ENCODE results near the gene ADGB. TPM values are rescaled to one million over a fixed set of nuclear protein-coding genes. Genes with fewer than 3 reads are reported as not detected.

ADGB gene
- polyA plus RNA-seq, 1 donor, result not detected

DNA sequence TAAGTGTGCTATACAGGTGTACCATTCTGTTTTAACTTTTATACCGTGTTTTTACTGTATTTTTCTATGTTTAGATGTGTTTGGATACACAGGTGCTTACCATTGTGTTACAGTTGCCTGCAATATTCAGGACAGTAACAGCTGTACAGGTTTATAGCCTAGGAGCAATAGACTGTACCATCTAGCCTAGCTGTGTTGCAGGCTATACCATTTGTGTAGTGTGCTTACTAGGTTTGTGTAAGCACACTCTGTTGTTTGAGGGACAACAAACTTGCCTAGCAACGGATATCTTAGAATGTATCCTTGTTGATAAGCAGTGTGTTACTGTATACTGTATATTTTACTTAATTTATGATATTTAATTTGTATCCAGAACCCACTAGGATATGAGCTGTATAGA, 35.2 kb downstream of the ADGB start:
- DNase-seq (ENCODE audit: low read depth), result no peak

GRCh38 chr6:146635165-146635564, 36.4 kb downstream of the ADGB start:
- DNase-seq (ENCODE audit: low read depth), result no peak

GRCh38 chr6:146636481-146636880, 37.7 kb downstream of the ADGB start:
- no peak for DNase-seq (ENCODE audit: low read depth)

DNA sequence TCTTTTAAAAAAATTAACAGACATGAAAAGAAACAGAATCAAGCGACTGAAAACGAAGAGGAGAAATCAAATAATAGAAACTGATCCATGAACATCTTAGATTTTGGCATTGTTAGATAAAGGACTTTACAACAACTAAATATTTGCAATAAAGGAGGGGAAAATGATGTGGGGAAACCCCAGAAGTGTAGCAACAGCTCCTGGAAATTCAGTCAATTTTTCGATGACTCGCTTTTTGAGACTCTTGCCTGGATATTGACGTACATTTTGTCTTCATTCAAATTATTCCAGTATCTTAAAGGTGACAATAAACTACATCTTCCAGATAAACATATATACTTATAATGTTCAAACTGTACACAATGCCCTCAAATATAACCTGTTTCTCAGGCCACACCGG, 44.1 kb downstream of the ADGB start:
- no peak for DNase-seq (ENCODE audit: low read depth)

- DNase-seq (ENCODE audit: low read depth), result no peak
Measured at GRCh38 chr6:146650799-146651481, 52.2 kb downstream of the ADGB start.

DNA sequence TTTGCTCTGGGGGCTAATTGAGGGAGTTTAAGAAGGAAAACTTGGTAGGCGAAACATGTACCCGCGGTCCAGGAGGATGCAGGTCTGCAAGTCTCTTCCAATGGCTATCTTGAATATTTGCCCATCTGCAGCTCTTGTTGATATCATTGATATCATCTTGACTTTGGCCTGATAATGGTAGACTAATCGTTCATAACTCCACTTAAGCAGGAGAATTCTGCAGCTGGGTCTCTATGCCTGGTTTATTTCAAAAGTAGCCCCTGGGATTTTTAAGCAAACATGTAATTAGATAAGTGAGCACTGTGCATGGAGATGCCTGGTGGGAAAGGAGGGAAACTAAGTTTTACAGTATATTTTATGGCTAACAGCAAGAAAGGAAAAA, 52.7 kb downstream of the ADGB start:
- no peak for DNase-seq (ENCODE audit: low read depth)

GRCh38 chr6:146657432-146657831, 58.7 kb downstream of the ADGB start:
- DNase-seq (ENCODE audit: low read depth), result no peak

- DNase-seq (ENCODE audit: low read depth), result no peak
Measured at GRCh38 chr6:146664871-146665360, 66.1 kb downstream of the ADGB start.

GRCh38 chr6:146666909-146667308, 68.1 kb downstream of the ADGB start:
- no peak for DNase-seq (ENCODE audit: low read depth)

- no peak for DNase-seq (ENCODE audit: low read depth)
Measured at GRCh38 chr6:146670161-146670560, 71.4 kb downstream of the ADGB start.

- no peak for DNase-seq (ENCODE audit: low read depth)
Measured at GRCh38 chr6:146673069-146673468, 74.3 kb downstream of the ADGB start.

DNA sequence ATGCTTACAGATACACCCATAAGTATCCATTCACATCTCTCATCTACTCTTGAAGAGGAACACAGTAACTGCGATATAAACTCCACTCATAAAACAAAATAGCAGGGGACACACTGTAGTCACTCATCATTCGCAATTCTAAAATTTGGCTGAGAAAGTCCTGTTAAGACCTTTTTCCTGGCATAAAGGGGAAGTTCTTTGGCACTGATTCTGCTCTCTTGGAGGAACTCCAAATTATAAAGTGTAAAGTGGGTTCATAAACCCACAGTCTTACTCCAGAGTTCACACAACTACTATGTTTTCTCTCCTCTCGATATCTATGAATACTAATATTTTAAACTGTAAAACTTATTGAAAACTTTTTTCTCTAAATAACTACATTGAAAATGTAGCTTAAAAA, 80.6 kb downstream of the ADGB start:
- DNase-seq (ENCODE audit: low read depth), result no peak

DNA sequence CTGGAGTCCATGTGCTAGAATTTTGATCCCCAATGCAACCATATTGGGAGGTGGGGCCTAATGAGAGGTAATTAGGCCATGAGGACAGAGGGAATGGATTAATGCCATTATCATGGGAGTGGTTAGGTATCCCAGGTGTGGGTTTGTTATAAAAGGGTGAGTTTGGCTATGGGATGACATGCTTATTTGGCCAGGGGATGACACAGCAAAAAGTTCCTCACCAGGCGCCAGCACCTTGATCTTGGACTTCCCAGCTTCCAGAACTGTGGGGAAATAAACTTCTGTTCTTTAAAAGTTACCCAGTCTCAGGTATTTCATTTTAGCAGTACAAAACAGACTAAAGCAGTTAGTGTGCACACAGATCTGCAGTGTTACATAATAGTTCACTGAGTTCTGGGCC, 84.1 kb downstream of the ADGB start:
- no peak for DNase-seq (ENCODE audit: low read depth)

GRCh38 chr6:146689806-146690205, 91.0 kb downstream of the ADGB start:
- DNase-seq (ENCODE audit: low read depth), result no peak

GRCh38 chr6:146693342-146693741, 94.6 kb downstream of the ADGB start:
- DNase-seq (ENCODE audit: low read depth), result no peak

GRCh38 chr6:146697921-146698320, 99.1 kb downstream of the ADGB start:
- no peak for DNase-seq (ENCODE audit: low read depth)

DNA sequence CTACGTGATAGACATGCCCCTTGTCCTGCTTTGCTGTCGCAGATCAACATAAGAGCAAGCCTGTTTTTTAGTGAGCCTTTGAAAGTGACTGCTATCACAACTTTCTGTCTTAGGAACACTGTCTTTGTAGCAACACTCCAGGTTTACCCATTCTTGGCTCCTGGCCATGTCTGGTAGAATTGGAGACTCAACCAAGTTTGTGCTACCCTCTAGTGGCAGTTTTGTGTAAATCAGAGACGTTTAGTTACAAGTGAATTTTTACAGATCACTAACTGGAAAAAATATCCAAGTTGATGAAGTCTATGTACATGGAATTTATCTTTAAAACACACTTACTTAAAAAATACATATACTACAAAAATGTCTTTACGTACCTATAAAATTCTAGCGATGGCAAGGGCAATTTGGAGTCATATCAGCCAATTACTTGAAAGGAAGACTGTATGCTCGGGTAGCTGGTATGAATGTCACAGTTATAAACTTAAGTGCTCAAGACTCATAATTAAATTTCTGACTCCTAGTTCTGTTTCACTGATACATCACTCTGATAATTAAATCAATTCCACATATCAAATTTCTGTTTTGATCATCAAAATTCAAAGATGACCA, 101.4 kb downstream of the ADGB start:
- peak; percentile 61 for DNase-seq (ENCODE audit: low read depth)

- DNase-seq (ENCODE audit: low read depth), result no peak
Measured at GRCh38 chr6:146701632-146702031, 102.9 kb downstream of the ADGB start.

DNA sequence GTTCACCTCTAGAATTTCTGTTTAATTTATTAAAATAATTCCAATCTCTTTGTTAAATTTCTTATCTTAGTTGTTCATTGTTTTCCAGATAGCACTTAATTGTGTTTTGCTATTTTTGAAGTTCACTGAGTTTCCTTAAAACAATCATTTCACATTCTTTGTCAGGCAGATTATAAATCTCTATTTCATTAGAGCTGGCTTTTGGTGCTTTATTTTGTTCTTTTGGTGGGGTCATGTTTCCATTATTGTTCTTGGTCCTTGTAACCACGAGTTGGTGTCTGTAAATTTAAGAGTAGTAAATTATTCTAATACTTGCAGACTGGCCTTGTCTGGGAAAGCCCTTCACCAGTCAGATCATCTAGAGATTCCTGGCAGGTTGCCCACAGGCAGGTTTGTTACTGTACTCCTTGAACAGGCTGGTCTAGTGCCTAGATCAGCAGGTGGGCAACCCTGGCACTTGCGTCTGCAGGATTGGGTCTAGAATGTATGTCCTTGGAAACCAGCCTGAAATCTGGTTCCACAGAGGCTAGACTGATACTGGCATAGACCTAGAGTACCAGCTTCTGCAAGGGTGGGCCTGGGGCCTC, 110.4 kb downstream of the ADGB start:
- DNase-seq (ENCODE audit: low read depth), result no peak

DNA sequence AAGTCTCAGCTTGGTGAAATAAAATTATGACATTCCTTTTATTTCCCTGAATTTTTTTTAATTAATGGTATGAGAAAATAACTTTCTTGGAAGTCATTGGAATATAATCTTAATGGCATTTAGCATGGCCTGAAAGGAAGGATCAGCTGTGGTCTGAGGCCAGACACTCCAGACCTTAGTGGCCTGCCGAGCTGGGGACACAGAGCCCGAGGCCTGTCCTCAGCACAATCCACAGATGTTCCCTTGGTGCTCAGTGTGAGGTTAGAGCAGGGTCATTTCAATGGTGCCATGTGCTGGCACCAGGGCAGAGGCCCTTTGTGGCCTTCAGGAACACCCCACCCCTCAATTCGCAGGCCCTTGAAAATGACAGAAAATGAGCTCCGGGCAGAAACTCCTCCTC, 120.6 kb downstream of the ADGB start:
- no peak for DNase-seq (ENCODE audit: low read depth)

- DNase-seq (ENCODE audit: low read depth), result no peak
Measured at GRCh38 chr6:146739696-146740095, 140.9 kb downstream of the ADGB start.

- no peak for DNase-seq (ENCODE audit: low read depth)
Measured at GRCh38 chr6:146741609-146742008, 142.8 kb downstream of the ADGB start.

GRCh38 chr6:146753306-146753705, 154.5 kb downstream of the ADGB start:
- DNase-seq (ENCODE audit: low read depth), result no peak
